AG20443 (cell line): ENCODE data around the gene TLL2.
A peak's percentile ranks its signal among the peaks of the same experiment; 100 is the strongest.

Experiments used
- DNase-seq: peaks from one replicate; pipeline ENCODE4 v3.0.0; 2012; ENCODE audit warnings: low spot score, mixed read lengths

Gene TLL2

GRCh38 chr10:96507044-96507443, 6.7 kb downstream of the TLL2 start:
- DNase-seq: no peak

- no peak for DNase-seq
Observed at GRCh38 chr10:96505150-96506136, 8.3 kb downstream of the TLL2 start.

GRCh38 chr10:96502561-96503282, 11.0 kb downstream of the TLL2 start:
- no peak for DNase-seq

- peak; percentile 4 for DNase-seq
Observed at GRCh38 chr10:96501985-96502384, 11.7 kb downstream of the TLL2 start.

- no peak for DNase-seq
Observed at GRCh38 chr10:96500519-96500918, 13.2 kb downstream of the TLL2 start.

- DNase-seq: no peak
Observed at GRCh38 chr10:96500050-96500449, 13.7 kb downstream of the TLL2 start.

GRCh38 chr10:96497391-96497790, 16.3 kb downstream of the TLL2 start:
- DNase-seq: no peak

GRCh38 chr10:96496281-96496925, 17.3 kb downstream of the TLL2 start:
- DNase-seq: peak; percentile 55

GRCh38 chr10:96495544-96495943, 18.2 kb downstream of the TLL2 start:
- DNase-seq: no peak

GRCh38 chr10:96494694-96495093, 19.0 kb downstream of the TLL2 start:
- DNase-seq: no peak

- DNase-seq: no peak
Observed at GRCh38 chr10:96493871-96494525, 19.7 kb downstream of the TLL2 start.

- DNase-seq: no peak
Observed at GRCh38 chr10:96493254-96493653, 20.5 kb downstream of the TLL2 start.

- DNase-seq: no peak
Observed at GRCh38 chr10:96491303-96491702, 22.4 kb downstream of the TLL2 start.

- DNase-seq: no peak
Observed at GRCh38 chr10:96488161-96488935, 25.4 kb downstream of the TLL2 start.

- DNase-seq: no peak
Observed at GRCh38 chr10:96482815-96483588, 30.7 kb downstream of the TLL2 start.

- no peak for DNase-seq
Observed at GRCh38 chr10:96478355-96478754, 35.4 kb downstream of the TLL2 start.

- DNase-seq: no peak
Observed at GRCh38 chr10:96473866-96474265, 39.9 kb downstream of the TLL2 start.

GRCh38 chr10:96470116-96470743, 43.5 kb downstream of the TLL2 start:
- DNase-seq: peak; percentile 67

GRCh38 chr10:96468845-96469244, 44.9 kb downstream of the TLL2 start:
- no peak for DNase-seq

GRCh38 chr10:96465599-96465998, 48.1 kb downstream of the TLL2 start:
- DNase-seq: no peak
